G401 (cell line): ENCODE measurements around the gene HMCN2. TPM values are rescaled to one million over a fixed set of nuclear protein-coding genes. Genes with fewer than 3 reads are reported as not detected.
A peak's percentile ranks its signal among the peaks of the same experiment; 100 is the strongest.

ENCODE experiments used
- DNase-seq: peaks from one replicate; pipeline ENCODE4 v3.0.0-alpha.2; 2015; ENCODE audit warnings: low spot score
- in situ Hi-C: cut with HindIII; loops from 2 replicates; pipeline ENCODE4 v1.10.0; 2016; ENCODE audit warnings: low sequenced_read_pairs, mixed read lengths
- total RNA-seq: library from RNA; depleted of rRNA; stranded (reverse); fragments of >200 nt; shearing (Covaris generic); gene quantifications from 2 replicates; pipeline ENCODE4 v1.2.3, GENCODE V29; 2014

The HMCN2 gene
- total RNA-seq, 1 experiment from 2014 or later, result 0.07 TPM

DNA sequence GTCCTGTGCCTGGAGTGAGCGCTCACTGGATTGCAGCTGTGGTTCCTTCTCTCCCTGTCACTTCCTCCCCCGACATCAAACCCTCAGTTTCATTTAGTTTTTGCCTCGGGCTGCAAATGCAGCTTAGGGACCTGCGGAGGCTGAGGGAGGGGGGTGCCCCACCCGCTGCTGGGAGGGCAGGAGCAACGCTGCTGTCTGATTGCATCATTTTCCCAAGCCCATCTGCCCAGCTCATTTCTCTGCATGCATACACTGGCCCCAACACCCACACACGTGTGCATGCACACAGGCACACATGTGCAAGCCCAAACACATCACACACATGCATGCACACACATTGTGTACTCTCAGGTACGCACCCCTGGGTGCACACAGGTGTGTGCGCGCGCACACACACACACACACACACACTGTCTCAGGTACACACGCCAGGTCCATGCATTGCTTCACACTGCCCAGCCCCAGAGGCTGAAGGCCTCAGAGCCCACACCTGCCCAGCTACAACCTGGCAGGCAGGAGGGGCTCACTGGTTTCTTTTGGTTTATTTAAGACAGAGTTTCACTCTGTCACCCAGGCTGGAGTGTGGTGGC is 182.6 kb downstream of the HMCN2 start:
- in situ Hi-C loops, result no loop called here
- DNase-seq, result no peak

DNA sequence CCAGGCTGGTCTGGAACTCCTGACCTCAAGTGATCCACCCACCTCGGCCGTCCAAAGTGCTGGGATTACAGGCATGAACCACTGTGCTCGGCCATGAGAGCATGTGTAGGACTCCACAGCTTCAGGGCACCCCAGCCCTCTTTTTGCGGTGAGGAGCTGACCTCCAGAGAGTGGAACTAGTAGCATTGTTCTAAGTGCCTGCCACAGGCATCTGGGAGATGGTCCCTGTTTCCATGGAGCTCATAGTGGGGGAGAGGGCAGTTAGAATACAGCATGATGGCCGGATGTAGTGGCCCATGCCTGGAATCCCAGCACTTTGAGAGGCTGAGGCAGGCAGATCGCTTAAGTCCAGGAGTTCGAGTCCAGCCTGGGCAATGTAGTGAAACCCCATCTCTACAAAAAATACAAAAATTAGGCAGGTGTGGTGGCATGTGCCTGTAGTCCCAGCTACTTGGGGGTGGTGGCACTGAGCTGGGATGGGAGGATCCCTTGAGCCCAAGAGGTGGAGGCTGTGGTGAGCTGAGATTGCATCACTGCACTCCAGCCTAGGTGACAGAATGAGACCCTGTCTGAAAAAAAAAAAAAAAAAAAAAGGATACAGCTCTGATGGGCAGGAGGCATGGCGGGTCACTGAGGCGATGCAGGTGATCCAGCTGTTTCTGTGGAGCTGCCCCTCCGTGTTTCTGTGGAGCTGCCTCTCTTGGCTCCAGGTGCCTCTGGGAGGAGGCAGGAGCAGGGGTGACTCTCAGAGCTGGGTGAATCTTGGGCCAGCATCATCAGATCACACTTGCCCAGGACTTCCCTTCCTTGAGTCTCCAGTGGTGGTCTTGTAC is 183.4 kb downstream of the HMCN2 start:
- DNase-seq, result no peak
- in situ Hi-C loops, result no loop called here

DNA sequence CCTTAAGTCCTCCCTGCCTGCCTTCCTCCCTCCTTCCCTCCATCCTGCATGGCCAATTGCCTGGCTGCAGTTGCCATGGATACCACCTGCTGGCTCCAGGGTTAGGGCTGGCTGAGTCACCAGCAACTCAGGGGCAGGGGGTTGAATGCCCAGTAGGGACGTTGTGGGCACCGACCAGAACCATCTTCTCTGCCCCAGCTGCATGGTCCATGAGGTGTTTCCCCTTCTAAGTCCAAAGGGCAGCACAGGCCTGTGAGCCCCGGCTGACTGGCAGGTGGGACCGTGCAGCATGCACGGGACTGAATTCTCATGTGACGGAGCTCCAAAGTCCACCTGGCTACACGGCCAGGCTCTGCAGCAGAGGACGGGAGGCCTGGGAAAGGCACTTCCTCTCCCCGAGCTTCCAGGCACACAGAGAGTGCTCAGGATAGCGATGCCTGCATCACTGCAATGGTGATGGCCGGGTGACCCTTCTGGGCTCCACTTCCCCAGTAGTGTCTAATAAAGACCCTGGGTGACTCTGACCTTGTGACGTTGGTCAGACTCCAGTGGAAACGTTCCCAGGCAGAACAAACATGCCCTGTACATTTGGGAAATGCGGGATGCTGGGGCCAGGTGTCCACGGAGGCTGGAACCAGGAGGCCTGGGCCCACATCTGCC is 184.9 kb downstream of the HMCN2 start:
- DNase-seq, result no peak
- in situ Hi-C loops, result no loop called here

DNA sequence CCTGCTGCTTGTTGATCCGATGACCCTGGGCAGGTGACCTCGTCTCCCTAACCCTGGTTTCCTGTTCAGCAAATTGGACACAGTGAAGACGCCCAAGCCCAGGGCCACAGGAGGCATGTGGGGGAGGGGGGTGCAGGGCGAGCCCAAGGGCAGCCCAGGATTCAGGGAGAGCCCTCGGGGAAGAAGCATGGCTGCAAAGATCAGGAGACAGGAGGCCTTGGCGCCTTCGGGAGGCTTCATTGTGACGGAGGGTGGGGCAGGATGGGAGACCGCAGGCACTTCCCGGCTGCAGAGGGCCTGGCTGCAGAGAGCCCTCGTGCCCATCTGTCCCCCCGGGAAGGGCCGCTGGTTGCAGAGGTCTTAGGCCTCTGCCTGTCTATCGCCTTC is 185.4 kb downstream of the HMCN2 start:
- in situ Hi-C loops, result no loop called here
- DNase-seq, result no peak

DNA sequence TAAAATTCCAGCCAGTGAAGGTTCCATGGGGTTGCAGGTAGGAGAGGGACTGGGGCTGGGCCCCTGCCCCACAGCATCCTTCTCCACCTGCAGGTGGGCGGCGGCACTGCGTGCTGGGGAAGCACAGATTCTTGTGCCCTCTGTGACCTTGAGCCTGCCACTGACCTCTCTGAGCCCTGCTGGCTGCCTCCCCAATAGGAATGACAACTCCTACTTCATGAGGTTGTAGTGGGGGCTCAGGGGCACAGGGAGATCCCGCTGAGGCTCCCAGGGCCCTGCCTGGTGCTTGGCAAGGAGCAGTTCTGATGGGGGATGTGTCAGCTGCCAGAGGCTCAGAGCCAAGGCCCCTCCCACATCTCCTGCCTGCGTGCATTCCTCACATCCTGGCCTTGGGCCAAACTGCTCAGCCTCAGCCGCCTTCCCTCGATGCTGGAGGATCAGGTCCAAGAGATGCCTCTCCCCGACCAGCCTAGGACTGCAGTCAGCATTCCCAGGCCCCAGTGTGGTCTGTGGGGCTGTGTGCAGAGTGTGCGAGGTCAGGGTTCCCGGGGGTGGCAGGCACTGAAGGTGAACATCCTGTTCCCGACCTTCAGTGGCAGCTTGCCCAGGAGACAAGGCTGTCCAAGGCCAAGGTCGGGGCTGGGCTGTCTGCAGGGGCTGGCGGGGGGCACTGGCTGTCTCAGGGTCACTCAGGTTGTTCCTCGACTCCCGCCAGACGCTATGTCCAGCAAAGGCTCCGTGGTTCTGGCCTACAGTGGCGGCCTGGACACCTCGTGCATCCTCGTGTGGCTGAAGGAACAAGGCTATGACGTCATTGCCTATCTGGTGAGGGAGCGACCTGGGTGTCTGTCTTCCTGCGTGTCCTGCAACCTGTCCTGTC is 186.2 kb downstream of the HMCN2 start:
- DNase-seq, result peak; percentile 40
- in situ Hi-C loops, result no loop called here

DNA sequence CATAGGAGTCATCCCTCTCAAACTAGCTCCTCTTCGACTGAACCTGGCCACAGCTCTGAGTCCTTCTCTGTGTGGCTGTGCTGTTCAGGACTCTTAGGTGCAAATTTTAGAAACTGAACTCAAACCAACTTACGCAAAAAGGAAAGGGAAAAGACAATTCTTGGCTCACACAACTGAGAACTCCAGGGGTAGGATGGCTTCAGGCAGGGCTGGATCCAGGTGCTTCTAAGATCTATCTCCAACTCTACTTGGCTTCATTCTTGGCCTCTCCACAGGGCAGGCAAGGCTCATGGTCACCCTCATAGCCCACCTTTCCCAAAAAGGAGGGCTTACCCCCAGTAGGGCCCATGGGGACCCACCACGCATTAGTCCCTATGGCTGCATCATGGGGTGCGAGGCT is 187.3 kb downstream of the HMCN2 start:
- in situ Hi-C loops, result no loop called here
- DNase-seq, result no peak

DNA sequence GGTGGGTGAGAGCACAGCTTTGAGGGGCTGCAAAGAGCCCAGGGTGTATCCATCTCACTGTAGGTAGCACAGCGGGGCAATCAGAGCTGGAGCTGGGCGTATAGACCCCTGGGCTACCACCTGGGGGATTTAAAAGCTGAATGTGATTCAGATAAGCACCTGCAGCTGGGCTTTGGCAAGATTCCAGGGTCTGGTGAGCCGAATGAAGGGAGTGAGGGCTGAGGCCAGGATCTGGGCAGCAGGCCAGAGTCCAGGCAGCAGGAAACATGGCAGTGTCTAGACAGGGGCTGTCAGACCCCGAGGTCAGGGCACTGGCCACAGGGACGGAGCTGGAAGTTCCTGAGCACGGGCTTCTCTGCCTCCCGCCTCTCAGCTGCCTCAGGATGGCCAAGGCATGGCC is 187.9 kb downstream of the HMCN2 start:
- peak; percentile 29 for DNase-seq
- in situ Hi-C loops, result no loop called here

DNA sequence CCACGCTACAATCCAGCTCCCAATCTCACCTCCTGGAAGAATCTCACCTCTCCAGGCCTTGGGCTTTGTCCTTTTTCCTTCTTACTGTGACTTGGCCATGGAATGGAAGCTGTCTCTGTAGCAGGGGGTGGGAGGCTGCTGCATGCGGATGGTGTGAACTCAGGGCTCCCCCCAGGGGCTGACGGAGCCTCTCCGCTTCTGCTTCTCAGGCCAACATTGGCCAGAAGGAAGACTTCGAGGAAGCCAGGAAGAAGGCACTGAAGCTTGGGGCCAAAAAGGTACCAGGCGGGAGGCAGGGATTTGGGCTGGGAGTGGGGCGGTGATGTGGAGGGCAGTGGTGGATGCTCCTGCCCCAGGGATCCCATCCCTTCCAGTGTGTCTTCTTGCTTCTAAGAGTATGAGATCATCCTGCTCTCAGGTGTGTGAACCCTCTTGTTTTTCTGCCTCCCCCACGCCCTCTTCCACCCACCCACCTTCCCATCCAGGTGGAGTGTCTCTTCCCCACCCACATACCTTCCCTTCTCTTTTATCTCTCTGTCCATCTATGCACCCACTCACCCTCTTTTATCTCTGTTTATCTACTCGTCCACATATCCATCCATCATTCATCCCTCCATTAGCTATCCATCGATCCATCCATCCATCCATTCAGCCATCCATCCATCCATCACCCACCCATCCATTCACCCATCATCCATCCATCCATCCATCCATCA is 188.7 kb downstream of the HMCN2 start:
- no peak for DNase-seq
- in situ Hi-C loops, result no loop called here

DNA sequence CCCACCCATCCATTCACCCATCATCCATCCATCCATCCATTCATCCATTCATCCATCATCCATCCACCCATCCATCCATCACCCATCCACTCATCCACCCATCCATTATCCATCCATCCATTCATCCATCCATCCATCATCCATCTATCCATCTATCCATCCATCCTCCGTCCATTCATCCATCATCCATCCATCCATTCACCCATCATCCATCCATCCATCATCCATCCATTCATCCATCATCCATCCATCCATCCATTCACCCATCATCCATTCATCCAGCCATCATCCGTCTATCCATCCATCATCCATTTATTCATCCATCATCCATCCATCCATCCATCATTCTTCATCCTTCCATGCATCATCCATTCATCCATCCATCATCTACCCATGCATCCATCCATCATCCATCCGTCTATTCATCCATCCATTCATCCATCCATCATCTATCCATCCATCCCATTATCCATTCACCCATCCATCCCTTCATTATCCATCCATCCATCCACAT is 189.3 kb downstream of the HMCN2 start:
- DNase-seq, result no peak
- in situ Hi-C loops, result no loop called here

DNA sequence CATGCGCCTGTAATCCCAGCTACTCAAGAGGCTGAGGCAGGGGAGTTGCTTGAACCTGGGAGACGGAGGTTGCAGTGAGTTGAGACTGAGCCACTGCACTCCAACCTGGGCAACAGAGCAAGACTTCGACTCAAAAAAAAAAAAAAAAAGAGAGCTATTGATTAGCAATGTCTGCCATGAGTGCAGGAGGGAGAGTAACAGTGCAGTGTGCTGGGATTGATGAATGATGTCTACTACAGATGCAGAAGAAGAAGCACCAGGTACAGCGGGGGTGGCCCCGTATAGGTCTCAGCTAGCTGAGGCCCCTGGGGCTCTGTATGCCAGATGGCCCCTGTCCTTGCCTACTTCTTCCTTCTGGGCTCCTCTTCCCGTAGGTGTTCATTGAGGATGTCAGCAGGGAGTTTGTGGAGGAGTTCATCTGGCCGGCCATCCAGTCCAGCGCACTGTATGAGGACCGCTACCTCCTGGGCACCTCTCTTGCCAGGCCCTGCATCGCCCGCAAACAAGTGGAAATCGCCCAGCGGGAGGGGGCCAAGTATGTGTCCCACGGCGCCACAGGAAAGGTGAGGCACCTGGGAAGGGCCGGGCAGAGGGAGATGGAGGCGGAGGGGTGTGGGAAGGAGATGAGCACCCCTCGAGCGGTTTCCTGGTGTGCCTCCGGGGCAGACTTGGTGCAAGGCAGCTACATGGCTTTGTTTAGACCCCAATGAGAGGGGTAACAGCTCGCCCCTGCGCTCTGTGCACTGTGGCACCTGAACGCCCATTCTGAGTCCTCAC is 192.7 kb downstream of the HMCN2 start:
- in situ Hi-C loops, result no loop called here
- DNase-seq, result no peak

DNA sequence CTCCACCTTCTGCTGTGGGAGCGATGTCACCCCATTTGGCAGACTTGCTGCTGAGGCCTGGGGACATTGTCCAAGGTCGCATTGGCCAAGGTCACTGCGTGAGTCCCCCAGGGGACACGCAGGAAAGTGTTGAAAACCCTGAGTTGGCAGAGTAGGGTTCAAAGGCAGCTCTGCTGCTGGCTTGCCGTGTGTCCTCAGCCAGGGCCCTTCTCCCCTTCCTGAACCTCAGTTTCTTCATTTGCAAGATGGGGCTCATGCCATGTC is 193.2 kb downstream of the HMCN2 start:
- in situ Hi-C loops, result no loop called here
- DNase-seq, result no peak

DNA sequence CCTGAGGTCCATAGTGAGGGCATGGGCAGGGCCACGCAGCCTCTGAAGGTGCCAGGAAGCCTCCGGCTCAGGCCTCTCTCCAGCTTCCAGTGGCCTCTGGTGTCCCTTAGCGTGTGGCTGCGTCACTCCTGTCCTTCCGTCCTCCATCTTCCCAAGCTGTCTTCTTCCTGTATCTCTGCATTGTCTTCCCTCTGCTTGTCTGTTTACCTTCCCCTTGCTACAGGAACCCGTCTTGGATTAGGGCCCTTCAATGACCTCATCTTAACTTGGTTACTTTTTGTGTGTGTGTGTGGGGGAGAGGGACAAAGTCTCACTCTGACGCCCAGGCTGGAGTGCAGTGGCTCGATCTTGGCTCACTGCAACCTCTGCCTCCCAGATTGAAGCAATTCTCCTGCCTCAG is 193.6 kb downstream of the HMCN2 start:
- in situ Hi-C loops, result no loop called here

DNA sequence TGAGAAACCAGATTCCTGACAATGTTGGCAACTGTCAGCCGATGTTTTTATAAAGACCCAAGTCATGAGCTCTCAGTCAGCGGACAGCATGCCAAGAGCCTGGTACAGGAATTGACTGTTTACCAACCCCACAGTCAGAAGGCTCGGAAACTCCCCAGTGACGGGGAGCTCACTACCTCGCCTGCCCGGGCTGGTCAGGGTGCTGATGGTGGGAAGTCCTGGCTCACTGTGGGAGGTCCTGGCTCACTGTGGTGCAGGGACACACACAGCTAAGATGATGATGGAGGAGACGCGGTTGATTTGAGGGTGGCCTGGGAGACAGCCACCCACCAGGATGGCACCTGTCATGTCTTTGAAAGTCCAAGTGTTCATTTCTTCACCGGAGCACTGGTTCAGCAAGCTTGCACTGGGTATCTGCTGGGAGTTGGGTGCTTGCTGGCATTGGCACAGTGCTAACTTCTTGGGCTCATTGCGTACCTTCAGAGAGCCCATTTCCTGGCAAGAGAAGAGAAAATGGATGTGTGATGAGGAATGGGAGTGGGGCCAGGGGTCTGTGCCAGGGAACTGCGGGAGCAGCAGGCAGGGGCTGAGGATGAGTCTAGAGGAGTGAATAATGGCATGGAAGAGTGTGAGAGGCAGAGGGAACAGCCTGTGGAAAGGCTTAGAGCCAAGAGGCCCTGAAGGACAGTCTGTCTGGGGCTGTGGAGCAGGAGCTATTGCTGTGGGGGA is 194.5 kb downstream of the HMCN2 start:
- no peak for DNase-seq
- in situ Hi-C loops, result no loop called here

More for the DNA sequence above, 193.6 kb downstream of the HMCN2 start:
- DNase-seq, result no peak

DNA sequence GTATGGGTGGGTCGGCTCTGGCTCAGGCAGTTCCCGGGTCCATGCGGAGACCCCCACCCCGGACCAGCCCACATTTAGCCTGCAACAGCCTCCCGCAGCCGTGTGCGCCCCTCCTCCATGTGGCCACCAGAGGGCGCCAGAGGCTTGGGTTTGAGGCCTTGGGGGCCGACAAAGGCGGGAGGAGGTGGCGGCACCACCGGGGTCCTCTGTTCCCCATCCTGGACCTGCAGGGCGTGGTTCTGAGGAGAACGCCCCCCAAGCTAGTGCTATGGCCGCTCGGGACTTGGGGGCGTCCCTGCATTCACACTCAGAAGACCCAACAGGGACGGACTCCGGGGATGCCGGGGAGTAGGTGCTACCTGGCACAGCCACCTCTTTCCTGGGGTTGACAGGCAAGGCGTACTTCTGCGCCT is 195.7 kb downstream of the HMCN2 start:
- in situ Hi-C loops, result no loop called here
- DNase-seq, result peak; percentile 64

DNA sequence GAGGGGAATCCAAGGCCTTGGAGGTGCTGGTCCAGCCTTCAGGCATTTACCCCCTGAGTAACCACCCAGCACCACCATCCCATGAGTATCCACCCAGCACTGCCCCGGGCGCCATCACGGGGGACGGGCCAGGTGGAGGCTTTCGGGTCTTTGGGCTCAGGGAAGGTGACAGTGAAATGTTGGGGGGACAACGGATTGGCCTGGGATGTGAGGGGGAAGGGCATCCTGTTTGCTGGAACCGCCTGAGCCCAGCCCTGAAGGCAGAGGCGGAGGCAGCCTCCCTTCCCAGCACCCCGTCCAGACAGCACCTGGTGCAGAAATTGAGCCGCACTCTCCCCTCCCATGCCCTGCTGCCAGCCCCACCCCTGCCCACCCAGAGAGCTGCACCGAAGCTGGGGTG is 196.2 kb downstream of the HMCN2 start:
- no peak for DNase-seq
- in situ Hi-C loops, result no loop called here

DNA sequence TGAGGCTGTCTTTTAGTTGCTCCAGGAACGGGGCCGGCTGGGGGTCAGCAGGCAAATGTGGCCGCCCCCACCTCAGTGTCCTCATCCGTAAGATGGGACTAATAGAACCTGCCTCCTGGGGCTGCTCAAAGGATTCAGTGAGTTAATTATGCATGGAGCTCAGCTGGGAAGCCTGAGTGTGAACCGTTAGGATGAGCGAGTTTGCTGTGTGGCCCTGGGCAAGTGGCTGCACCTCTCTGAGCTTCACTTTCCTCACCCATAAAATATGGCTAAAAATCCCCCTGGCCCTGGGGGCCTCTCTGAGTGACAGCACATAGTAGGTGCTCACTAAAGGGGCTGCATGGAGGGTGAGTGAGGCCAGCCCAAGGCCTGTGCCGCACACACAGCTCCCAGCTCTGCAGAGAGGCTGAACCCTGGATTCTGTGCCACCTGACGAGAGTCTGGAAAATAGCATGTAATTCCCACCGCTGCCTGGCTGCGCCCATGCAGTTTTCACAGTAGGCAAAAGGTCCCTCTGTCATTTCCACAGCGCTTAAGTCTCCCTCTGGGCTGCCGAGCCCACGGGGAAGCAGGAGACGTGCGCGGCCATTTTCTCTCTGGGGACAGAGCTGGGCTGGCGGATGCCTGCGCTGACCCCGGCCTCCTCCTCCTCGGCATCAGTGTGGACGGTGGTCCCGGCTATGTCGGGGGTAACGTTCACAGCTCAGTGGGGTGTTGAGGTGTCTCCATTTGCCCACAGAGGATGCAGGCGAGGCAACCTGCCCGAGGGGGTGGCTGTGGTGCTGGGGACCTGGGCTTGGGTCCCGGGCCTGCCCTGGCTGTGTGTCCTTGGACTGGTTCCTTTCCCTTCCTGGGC is 197.4 kb downstream of the HMCN2 start:
- no peak for DNase-seq
- in situ Hi-C loops, result no loop called here
